Large intestine (tissue), 3 donors: Measurements from ENCODE around the gene ESYT2. TPM values are rescaled to one million over a fixed set of nuclear protein-coding genes. Genes with fewer than 3 reads are reported as not detected.
A peak's percentile ranks its signal among the peaks of the same experiment; 100 is the strongest.
"Not testable (repeated sequence)": the region's sequence is repeated elsewhere in the genome, so short reads cannot be mapped to it uniquely, and the experiment has no call there.

Source experiments
- DNase-seq, 2 donors: peaks; one replicate each; pipeline versions ENCODE4 v3.0.0 to v3.0.0-alpha.2; 2013
- H3K27ac ChIP-seq: one replicate; pipeline ENCODE4 v1.5.1; 2013; ENCODE audit warnings: low read length
- H3K27me3 ChIP-seq: 2 replicates; pipeline ENCODE4 v1.6.1; 2013; ENCODE audit warnings: low read length; ENCODE audit not compliant: control insufficient read depth, insufficient read depth
- H3K36me3 ChIP-seq: 2 replicates; pipeline ENCODE4 v1.6.1; 2013; ENCODE audit warnings: low read length; ENCODE audit not compliant: control insufficient read depth, insufficient read depth
- H3K4me1 ChIP-seq: one replicate; pipeline ENCODE4 v1.6.1; 2013; ENCODE audit warnings: low read length; ENCODE audit not compliant: control insufficient read depth, insufficient read depth
- H3K4me3 ChIP-seq: one replicate; pipeline ENCODE4 v1.5.1; 2013; ENCODE audit warnings: low read length
- H3K9me3 ChIP-seq: one replicate; pipeline ENCODE4 v1.6.1; 2013; ENCODE audit warnings: mild to moderate bottlenecking, low read depth, low read length, moderate library complexity; ENCODE audit not compliant: control insufficient read depth
- WGBS: methylation state at CpG from one replicate; pipeline ENCODE4 v1.1.5; 2013; ENCODE audit warnings: low lambda C conversion rate; ENCODE audit not compliant: insufficient coverage; 5-methylcytosine and 5-hydroxymethylcytosine counted together
- polyA plus RNA-seq: library from polyadenylated mRNA; unstranded; fragments of 120-200 nt; gene quantifications from one replicate; pipeline ENCODE4 v1.2.1, GENCODE V29; 2013

ESYT2 gene
- polyA plus RNA-seq, 1 donor, result 40.2 TPM

DNA sequence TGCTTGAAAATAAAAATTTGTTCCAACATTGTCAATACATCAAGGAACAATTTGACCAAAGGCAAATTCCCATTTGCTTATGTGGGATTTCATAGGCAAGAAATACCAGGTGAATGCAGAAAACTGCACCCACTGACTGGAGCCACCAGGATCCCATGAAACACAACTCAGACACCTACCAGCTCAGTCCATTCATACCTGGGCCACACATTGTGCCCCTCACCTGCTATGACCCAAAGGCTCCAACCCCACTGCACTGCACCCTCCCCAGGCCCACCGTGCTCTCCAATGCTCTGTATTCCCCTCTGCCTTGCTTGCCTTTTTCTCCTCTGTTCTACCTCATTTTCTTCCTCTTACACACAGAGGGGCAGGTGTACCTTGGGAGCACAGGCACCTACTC, 130.0 kb downstream of the ESYT2 start:
- no peaks in the 10 kb centered on the region for H3K4me1 ChIP-seq
- no peaks in the 10 kb centered on the region for H3K9me3 ChIP-seq
- no peaks in the 10 kb centered on the region for H3K36me3 ChIP-seq
- H3K27me3 ChIP-seq, result no peaks in the 10 kb centered on the region
- no peak for DNase-seq
- H3K27ac ChIP-seq, result no peak overlapping the region
- H3K4me3 ChIP-seq, result no peak overlapping the region
- no CpG with 5 or more reads among the region's 1 CpG for WGBS

DNA sequence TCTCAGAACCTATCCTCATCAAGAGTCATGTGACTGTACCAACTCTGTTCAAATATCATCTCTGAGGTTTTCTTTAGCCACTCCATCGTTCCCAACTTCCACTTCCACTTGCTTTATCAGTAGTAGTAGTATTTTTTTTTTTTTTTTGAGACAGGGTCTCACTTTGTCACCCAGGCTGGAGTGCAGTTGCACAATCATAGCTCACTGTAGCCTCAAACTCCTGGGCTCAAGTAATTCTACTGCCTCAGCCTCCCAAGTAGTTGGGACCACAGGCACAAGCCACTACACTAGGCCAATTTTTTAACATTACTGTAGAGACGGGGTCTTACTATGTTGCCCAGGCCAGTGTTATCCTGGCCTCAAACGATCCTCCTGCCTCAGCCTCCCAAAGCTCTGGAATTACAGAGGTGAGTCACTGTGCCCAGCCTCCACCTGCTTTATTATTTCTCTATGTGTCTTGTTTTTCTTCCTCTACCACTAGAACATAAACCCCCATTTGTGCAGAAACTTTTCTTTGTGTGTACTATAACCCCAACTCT, 130.6 kb downstream of the ESYT2 start:
- WGBS, result no CpG with 5 or more reads among the region's 3 CpGs
- no peaks in the 10 kb centered on the region for H3K9me3 ChIP-seq
- no peak for DNase-seq

GRCh38 chr7:158697597-158697996, 131.7 kb downstream of the ESYT2 start:
- no CpG with 5 or more reads among the region's 2 CpGs for WGBS
- not testable (repeated sequence) for DNase-seq, H3K4me3 ChIP-seq, H3K36me3 ChIP-seq, H3K27ac ChIP-seq, H3K9me3 ChIP-seq, H3K27me3 ChIP-seq, H3K4me1 ChIP-seq

More for the DNA sequence above, 130.6 kb downstream of the ESYT2 start:
- Histone ChIP-seq H3K4me1 (no peaks in the 10 kb centered on the region), H3K27me3 (no peaks in the 10 kb centered on the region), H3K27ac (no peak overlapping the region), H3K4me3 (no peak overlapping the region), H3K36me3 (no peaks in the 10 kb centered on the region)

DNA sequence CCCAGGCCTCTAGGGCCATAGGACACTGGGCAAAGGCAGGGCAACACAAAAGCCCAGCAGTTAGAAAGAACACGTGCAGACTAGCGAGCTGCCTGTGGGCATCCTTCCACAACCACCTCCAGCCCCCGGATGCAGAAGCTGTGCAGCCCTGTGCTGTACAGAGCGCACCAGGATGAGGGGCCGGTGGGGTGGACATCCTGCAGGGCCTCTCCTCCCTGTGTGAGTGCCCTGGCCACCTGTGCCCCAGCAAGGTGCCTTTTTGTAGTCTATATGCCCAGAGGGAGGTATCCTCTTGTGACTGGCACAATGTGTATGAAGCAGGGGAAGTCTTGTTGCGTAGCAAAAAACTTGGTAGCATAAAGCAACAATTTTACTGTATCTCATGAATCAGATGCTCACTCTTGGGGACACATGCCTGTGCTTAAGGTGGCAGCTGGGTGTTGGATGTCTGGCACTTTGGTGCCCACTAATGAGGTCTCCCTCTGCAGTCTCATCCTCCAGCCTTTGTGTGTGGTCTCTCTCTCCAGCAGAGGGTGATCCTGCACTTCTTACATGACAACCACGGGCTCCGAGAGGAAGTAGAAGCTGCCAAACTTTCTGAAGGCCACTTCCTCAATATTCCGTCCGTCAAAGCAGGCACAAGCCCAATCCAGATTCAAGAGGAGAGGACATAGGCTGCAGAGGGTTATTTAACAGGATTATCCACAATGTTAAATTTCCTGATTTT, 133.4 kb downstream of the ESYT2 start:
- H3K27me3 ChIP-seq, result no peaks in the 10 kb centered on the region
- no peaks in the 10 kb centered on the region for H3K36me3 ChIP-seq
- no peak overlapping the region for H3K4me3 ChIP-seq
- 100% methylated on average over 1 of the region's 10 CpGs for WGBS
- no peaks in the 10 kb centered on the region for H3K9me3 ChIP-seq
- peak in 1 of 2 donors; percentile 45 for DNase-seq
- no peak overlapping the region for H3K27ac ChIP-seq
- no peaks in the 10 kb centered on the region for H3K4me1 ChIP-seq

DNA sequence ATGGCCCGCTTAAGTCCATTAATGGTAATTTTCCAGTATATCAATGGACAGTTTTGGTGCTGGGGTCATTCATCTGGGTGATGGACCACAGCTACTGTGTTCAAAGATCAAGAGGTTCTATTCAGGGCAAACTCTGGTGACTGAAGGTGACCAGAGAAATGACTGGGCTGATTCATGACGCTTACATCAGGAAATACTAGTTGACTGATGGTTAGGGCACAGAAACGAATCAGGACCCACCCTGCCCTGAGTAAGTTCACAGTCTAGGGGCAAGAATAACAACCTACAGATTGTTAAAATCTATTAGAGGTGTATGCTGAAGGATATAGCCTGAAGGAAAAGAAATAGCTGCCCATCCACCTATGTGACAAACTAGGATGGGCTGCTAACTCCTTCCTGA, 134.3 kb downstream of the ESYT2 start:
- no peaks in the 10 kb centered on the region for H3K27me3 ChIP-seq
- no CpG with 5 or more reads among the region's 3 CpGs for WGBS
- no peaks in the 10 kb centered on the region for H3K36me3 ChIP-seq
- no peak overlapping the region for H3K27ac ChIP-seq
- H3K4me3 ChIP-seq, result no peak overlapping the region
- H3K4me1 ChIP-seq, result no peaks in the 10 kb centered on the region
- DNase-seq, result no peak
- no peaks in the 10 kb centered on the region for H3K9me3 ChIP-seq

DNA sequence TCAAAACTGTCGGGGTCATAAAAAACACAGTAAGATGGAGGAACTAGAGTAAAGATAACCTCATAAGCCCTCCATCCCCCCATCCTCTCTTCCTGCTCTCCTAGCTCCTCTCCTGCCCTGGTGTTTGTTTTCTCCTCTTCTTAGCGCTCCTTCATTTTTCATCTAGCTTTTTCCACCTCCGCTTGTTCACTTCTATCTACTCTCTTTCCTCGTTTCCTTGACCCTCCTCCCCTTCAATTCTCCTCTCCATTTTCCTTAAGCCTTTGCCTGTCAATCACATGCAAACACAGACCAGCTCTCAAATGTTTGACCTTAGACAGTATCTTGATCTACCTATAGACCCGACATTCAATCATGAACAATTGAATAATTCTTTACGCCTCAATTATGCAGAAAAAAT, 134.7 kb downstream of the ESYT2 start:
- DNase-seq, result no peak
- Histone ChIP-seq H3K4me3 (no peak overlapping the region), H3K9me3 (no peaks in the 10 kb centered on the region), H3K27me3 (no peaks in the 10 kb centered on the region), H3K4me1 (no peaks in the 10 kb centered on the region), H3K36me3 (no peaks in the 10 kb centered on the region), H3K27ac (no peak overlapping the region)
- WGBS, result 90% methylated on average over 3 of the region's 6 CpGs

- no peaks in the 10 kb centered on the region for H3K9me3 ChIP-seq
- no peak overlapping the region for H3K4me3 ChIP-seq
- H3K27ac ChIP-seq, result no peak overlapping the region
- H3K27me3 ChIP-seq, result no peaks in the 10 kb centered on the region
- DNase-seq, result no peak
- H3K36me3 ChIP-seq, result peaks cover 14% of the 10 kb centered on the region
- H3K4me1 ChIP-seq, result no peaks in the 10 kb centered on the region
- 80% methylated on average over 1 of the region's 2 CpGs for WGBS
These were observed 139.8 kb downstream of the ESYT2 start for GRCh38 chr7:158689488-158689887.

GRCh38 chr7:158687406-158687805, 141.9 kb downstream of the ESYT2 start:
- Histone ChIP-seq H3K4me3 (no peak overlapping the region), H3K27ac (no peak overlapping the region), H3K9me3 (no peaks in the 10 kb centered on the region), H3K36me3 (peaks cover 19% of the 10 kb centered on the region), H3K27me3 (no peaks in the 10 kb centered on the region), H3K4me1 (no peaks in the 10 kb centered on the region)
- DNase-seq, result no peak
- no CpG with 5 or more reads among the region's 7 CpGs for WGBS

DNA sequence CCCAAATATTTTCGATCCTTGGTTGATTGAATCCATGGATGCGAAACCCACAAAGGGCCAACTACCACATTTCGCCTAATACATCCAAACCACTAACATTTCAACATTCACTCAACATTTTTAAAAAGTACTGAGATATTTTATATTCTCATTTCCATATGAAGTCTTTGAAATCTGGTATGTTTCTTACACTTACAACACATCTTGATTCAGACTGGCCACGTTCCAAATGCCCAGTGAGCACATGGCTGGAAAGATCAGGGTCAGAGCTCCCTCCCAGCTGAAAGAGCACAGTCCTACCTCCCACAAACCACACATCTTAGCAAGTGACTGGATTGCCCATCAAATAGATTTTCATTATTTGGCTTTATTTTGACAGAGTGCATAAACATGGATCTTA, 143.6 kb downstream of the ESYT2 start:
- 100% methylated on average over 3 of the region's 4 CpGs for WGBS
- DNase-seq, result no peak
- H3K36me3 ChIP-seq, result peaks cover 19% of the 10 kb centered on the region

GRCh38 chr7:158684329-158684728, 145.0 kb downstream of the ESYT2 start:
- Histone ChIP-seq H3K4me1 (no peaks in the 10 kb centered on the region), H3K27ac (no peak overlapping the region), H3K36me3 (peaks cover 21% of the 10 kb centered on the region), H3K9me3 (no peaks in the 10 kb centered on the region), H3K4me3 (no peak overlapping the region), H3K27me3 (no peaks in the 10 kb centered on the region)
- WGBS, result no CpG with 5 or more reads among the region's 1 CpG
- no peak for DNase-seq

More for the DNA sequence above, 143.6 kb downstream of the ESYT2 start:
- Histone ChIP-seq H3K9me3 (no peaks in the 10 kb centered on the region), H3K27me3 (no peaks in the 10 kb centered on the region), H3K4me3 (no peak overlapping the region), H3K4me1 (no peaks in the 10 kb centered on the region), H3K27ac (no peak overlapping the region)

DNA sequence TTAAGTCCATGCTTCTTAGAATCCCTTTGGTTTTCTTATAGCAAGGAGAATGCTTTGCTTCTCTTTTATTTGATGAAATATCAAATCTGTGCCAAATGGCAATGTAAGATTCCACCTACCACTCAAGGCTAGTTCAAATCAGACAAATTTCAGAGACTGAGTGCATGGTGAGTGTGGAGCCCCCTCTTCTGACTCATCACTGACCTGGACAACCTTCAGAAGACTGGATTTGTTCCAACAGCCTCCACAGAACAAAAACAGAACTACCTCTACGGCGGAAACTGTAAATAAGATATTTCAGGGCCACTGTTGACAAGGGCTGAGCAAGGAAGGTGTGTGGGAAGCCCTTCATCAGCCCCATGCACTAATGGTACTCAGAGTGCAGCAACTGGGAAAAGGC, 145.8 kb downstream of the ESYT2 start:
- WGBS, result no CpG with 5 or more reads among the region's 2 CpGs
- Histone ChIP-seq H3K9me3 (no peaks in the 10 kb centered on the region), H3K4me1 (no peaks in the 10 kb centered on the region), H3K27me3 (no peaks in the 10 kb centered on the region), H3K27ac (no peak overlapping the region), H3K36me3 (peaks cover 21% of the 10 kb centered on the region), H3K4me3 (no peak overlapping the region)
- DNase-seq, result no peak
